NCI-H128 (cell line): ENCODE measurements around the gene IFNGR1.
"Not testable (repeated sequence)": the region's sequence is repeated elsewhere in the genome, so short reads cannot be mapped to it uniquely, and the experiment has no call there.

ENCODE experiments used
- DNase-seq: peaks from one replicate; lab custom pipeline; 2025; ENCODE audit not compliant: unreplicated experiment; lab: John Stamatoyannopoulos, UW

The IFNGR1 gene

GRCh38 chr6:137213813-137214212 lies 5.4 kb downstream of the IFNGR1 start:
- DNase-seq: no peak

GRCh38 chr6:137213331-137213740 lies 5.8 kb downstream of the IFNGR1 start:
- no peak for DNase-seq

DNA sequence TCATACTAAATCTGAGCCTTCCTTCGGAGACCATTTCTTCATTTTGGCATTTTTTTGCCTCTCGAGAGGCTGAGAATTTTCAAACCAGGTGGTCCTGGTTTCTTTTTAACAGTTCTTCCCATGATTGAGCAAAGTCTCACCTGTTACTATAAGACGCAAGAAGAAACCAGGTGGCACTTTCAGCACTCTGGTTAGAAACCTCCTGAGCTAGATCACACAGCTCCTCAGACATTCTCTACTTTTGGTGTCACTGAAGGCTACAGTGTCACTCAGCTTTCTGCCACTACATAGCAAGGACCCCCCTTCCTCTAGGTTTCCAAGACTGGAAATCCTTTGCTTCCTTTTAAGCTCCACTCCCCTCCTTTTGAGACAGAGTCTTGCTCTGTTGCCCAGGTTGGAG lies 7.3 kb downstream of the IFNGR1 start:
- no peak for DNase-seq

DNA sequence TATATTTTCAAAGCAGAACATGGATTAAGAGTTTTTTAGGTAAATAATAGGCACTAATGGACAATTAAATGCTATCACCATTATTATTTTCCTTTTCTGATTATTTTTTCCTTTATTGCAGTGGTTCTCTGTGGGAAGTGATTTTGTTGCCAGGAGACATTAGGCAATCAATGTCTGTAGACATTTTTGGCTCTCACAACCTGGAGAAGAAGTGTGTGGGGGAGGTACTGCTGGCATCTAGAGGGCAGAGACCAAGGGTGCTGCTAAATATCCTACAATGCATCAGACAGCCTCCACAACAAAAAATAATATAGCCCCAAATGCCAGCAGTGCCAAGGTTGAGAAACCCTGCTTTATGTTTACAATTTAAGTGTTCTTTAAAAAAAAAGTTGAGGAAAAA lies 8.3 kb downstream of the IFNGR1 start:
- DNase-seq: no peak

DNA sequence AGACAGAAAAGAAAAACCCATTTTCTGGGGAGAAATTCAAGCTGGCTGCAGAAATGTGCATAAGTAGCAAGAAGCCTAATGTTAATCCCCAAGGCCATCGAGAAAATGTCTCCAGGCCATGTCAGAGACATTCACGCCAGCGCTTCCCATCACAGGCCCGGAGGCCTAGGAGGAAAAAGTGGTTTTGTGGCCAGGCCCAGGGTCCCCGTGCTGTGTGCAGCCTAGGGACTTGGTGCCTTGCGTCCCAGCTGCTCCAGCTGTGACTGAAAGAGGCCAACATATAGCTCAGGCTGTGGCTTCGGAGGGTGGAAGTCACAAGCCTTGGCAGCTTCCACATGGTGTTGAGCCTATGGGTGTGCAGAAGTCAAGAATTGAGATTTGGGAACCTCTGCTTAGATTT lies 10.9 kb downstream of the IFNGR1 start:
- DNase-seq: no peak

DNA sequence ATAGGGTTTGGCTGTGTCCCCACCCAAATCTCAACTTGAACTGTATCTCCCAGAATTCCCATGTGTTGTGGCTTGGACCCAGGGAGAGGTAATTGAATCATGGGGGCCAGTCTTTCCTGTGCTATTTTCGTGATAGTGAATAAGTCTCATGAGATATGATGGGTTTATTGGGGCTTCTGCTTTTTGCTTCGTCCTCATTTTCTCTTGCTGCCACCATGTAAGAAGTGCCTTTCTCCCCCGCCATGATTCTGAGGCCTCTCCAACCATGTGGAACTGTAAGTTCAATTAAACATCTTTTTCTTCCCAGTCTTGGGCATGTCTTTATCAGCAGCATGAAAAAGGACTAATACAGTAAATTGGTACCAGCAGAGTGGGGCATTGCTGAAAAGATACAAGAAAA lies 11.7 kb downstream of the IFNGR1 start:
- DNase-seq: not testable (repeated sequence)

DNA sequence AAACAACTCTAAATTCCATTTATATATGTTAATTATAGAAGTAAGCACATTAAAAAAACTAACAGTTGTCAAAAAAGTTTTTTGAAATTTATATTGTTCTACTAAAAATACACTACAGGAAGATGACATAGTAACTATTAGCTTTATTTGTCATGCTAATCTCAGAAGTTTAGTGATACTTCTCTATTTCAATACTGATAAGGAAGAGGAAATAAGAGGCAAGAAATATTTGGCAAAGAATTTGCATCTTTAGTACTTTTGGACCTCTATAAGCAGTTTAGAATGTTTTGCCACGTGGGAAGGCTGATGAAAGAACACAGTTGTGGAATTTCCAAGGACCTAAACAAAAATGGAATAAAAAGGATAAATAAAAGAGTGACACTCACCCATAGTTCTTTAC lies 12.6 kb downstream of the IFNGR1 start:
- DNase-seq: no peak

GRCh38 chr6:137203256-137203655 lies 15.9 kb downstream of the IFNGR1 start:
- DNase-seq: no peak

DNA sequence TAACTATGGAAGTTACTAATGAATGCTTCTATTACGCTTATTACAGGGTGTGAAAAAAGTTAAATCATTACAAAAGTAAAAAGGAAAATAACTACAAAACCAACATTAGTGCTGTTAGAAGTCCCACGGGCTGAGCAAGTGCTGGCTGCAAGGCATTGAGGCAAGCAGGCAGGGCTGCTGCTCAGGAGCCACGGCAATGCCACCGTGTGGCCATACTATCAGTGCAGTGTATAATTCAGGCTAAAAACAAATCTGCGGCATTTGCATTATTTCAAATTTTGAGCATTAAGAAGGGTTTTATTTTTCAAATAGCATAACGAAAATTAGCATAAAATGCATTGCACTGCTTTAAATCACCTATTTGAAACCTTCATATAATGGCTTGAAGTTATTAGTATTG lies 17.1 kb downstream of the IFNGR1 start:
- DNase-seq: no peak

- no peak for DNase-seq
Observed at GRCh38 chr6:137201006-137201405, 18.2 kb downstream of the IFNGR1 start.

DNA sequence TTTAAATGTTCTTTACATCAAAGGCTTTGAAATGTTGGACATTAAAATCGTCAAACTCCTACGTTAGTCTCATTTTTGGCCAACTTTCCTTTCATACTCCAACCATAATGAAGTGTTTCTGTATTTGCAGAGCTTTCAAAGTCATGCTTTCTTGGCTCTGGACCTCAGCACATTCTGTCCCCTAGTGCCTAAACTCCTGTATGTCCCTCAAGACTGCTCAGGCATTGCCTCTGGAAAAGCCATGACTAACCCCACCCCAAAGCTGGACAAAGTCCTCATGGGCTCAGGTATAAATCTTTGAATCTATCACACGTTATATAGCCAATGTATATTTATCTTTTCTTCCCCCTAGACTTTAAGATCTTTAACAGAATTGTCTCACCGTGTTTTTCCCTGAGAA lies 18.9 kb downstream of the IFNGR1 start:
- DNase-seq: no peak

DNA sequence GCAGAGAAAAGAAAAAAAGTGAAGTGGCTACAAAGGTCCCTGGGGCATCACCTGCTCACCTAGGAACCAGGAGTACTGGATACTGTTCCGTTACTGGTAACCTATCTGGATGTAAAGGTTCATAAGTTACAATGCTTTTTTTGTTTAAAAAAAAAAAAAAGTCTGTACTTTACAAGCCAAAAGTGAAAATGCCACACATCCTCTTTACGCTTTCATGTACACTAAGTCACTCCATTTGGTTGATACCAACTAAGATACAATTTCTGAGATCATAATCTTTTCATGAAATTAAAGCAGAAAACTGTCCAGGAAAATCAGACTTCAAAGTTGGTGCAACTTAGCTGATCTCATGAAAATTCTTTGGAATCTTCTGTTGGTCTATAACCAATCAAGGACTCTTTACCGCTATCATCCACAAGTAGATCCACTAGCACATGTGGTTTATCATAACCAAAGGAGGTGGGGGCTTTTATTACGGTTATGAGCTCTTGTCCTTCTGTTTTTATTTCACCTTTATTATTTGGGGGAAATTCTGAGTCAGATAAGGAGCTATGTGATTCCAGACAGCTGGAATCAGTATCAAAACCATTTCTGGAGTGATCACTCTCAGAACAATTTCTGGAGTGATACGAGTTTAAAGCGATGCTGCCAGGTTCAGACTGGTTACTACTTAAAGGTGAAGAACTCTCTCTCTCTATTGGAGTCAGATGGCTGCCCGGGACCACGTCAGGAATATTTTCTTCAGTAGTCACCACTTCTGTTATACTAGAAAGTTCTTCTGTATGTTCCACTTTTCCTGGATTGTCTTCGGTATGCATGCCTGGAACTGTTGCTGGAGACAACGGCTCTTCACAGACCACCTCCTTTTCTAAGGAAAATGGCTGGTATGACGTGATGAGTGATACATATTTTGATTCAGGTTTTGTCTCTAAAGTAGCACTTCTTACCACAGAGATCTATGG lies 21.2 kb downstream of the IFNGR1 start:
- DNase-seq: no peak

DNA sequence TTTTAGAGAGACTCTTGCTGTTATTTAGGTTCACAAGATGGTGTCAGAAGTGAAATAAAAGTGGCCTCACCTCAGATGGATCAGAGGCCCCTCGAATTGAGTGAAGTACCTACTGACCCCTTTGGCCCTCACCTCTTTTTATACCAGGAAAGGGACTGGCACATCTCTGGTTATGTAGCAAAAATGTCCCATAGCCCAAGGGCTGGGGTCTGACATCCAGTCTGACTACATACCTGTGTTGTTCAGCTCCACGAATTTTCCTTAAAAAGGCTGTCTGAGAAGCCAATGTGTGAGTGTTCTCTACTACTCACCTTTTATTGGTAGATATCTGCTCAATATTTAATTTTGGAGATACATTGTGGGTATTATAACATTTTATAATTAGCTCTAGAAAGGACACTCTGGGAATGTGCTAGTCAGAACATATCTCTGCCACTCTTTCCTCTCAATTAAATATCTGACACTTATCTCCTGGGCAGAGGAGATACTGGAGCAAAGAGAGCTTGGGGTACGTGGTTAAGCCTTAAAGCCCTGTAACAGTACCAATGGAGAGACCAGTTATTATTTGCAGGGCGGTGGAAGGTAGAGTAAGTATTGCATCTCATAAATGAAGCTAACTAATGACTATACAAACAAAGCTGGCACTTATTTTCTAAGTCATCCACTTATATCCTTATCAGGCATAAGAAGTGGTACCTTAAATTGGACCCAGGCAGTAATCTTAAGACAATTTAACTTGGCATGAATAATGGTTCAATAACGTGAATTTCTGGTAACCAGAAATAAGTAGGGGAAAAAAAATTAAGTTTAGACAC lies 25.7 kb downstream of the IFNGR1 start:
- no peak for DNase-seq

DNA sequence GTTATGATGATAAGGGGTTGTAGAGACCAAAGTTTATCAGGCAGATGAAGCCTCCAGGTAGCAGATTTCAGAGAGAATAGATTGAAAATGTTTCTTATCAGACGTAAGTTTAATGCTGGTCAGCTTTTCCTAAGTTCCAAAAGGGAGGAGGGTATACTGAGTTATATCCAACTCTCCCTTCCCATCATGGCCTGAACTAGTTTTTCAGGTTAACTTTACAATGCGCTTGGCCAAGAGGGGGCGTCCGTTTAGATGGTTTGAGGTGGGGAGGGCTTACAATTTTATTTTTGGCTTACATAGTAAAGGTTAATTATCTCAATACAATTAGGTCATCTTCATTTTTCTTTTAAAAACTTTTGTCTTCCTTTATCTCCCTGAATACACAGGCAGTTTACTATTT lies 26.4 kb downstream of the IFNGR1 start:
- no peak for DNase-seq

- DNase-seq: no peak
Observed at GRCh38 chr6:137191670-137192069, 27.5 kb downstream of the IFNGR1 start.

- no peak for DNase-seq
Observed at GRCh38 chr6:137191236-137191635, 27.9 kb downstream of the IFNGR1 start.

- DNase-seq: no peak
Observed at GRCh38 chr6:137190583-137191094, 28.5 kb downstream of the IFNGR1 start.

- no peak for DNase-seq
Observed at GRCh38 chr6:137188855-137189254, 30.3 kb downstream of the IFNGR1 start.

GRCh38 chr6:137185290-137185689 lies 33.9 kb downstream of the IFNGR1 start:
- no peak for DNase-seq

DNA sequence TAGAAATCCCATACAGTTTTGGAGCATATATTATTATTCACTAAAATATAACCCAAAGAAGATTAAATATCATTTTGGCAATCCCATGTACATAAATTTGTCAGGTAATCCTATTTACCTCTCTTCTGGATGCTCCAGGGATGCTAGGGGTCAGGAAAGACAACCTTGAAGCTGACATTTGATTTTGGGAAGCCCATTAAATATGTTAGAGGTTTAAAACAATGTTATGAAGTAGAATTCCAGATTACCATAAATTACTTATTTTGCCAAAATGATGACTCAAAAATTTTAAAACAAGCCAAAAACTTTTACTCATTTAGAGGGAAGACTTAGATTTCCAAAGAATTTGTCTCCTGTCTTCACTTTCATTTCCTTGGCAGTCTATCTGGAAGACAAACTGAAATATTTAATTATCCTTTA lies 36.5 kb downstream of the IFNGR1 start:
- DNase-seq: no peak

DNA sequence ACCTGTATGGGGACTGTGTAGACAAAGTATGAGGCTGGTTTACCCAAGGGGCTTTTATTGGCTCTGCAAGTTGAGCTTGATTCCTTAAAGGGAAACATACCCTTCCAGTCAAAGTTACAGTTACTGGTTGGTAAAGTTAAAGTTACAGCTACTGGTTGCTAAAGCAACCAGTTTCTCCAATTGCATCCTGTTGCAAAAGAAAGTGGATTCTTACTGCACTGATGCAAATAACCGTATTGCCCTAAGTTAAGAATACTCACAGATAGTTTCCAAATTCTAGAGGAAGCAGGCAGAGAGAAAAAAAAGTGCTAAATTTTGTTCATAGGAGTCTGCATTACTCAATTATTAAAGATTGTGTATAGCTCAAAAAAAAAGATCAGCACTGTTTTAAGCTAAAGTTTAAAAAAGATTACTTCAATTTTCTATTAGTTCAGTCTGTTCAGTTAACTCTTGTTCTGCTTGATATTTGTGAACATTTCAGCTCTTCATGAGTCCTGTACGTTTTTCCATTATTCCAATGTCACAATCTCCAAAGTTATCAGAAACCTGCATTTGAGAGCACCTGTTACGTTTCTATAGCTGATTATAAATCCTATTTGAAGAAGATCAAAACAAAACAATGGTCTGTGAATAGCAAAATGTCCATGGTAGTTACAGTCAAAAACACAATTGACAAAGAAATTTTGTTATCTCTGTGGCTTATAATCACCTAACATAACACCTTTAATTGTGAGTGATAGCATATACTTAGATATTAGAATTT lies 37.1 kb downstream of the IFNGR1 start:
- DNase-seq: no peak
